A549 (cell line): ENCODE results near the gene PGM2. TPM values are rescaled to one million over a fixed set of nuclear protein-coding genes. Genes with fewer than 3 reads are reported as not detected.

ENCODE experiments used
- ATAC-seq, 2 experiments: fragments of 200-7000 bp in 1 of 2; fragments of >200 bp in 1 of 2; cut with Nextera tagmentation in 1 of 2; cut with Tn5 transposase in 1 of 2; 3 replicates each; pipeline versions ENCODE4 v1.8.0 to v1.9.1; 2018 to 2020; ENCODE audit warnings: mild to moderate bottlenecking in 1 of 2, moderate library complexity in 1 of 2
- CTCF ChIA-PET: fragments of 300-600 bp; sonication (Branson Sonifier 250); formaldehyde crosslinking; extraction: SDS; loops from one replicate; lab custom pipeline; 2021; ENCODE audit warnings: antibody characterized with exemption, inconsistent platforms; lab: Yijun Ruan, JAX
- POLR2A ChIA-PET: fragments of 350-600 bp; formaldehyde crosslinking; extraction: SDS; loops from one replicate; lab custom pipeline; 2021; ENCODE audit warnings: antibody characterized with exemption, inconsistent platforms; lab: Yijun Ruan, JAX
- DNase-seq, 2 experiments: peaks; one replicate each; pipeline versions ENCODE4 v3.0.0 to v3.0.0-alpha.2; 2011 to 2016; ENCODE audit warnings: low read depth in 1 of 2, low spot score in 1 of 2
- FAIRE-seq: peaks from 2 replicates; lab custom pipeline; 2011; peaks lifted over from hg19 to GRCh38; lab: Jason Lieb, UNC
- H3K27ac ChIP-seq, 2 experiments: fragments of >200 bp; sonication (Bioruptor Twin); formaldehyde crosslinking; 3 replicates each; pipeline ENCODE4 v1.5.1; 2016 to 2017
- H3K4me1 ChIP-seq: fragments of >200 bp; sonication (Bioruptor Twin); formaldehyde crosslinking; 3 replicates; pipeline ENCODE4 v1.6.1; 2016
- H3K4me2 ChIP-seq: fragments of >200 bp; sonication (Bioruptor Twin); formaldehyde crosslinking; 3 replicates; pipeline ENCODE4 v1.6.1; 2016
- H3K4me3 ChIP-seq: fragments of >200 bp; sonication (Bioruptor Twin); formaldehyde crosslinking; 3 replicates; pipeline ENCODE4 v1.5.1; 2016
- H3K9me3 ChIP-seq: fragments of >200 bp; sonication (Bioruptor Twin); formaldehyde crosslinking; 3 replicates; pipeline ENCODE4 v1.6.1; 2016
- BCL3 ChIP-seq: fragments of >200 bp; sonication (Bioruptor Twin); formaldehyde crosslinking; IDR thresholded peaks from 3 replicates; pipeline ENCODE4 v1.6.1; 2016
- CBX8 ChIP-seq: fragments of 200-600 bp; sonication (generic); IDR thresholded peaks from 2 replicates; pipeline ENCODE4 v1.6.1; 2016
- E2F6 ChIP-seq: IDR thresholded peaks from 2 replicates; pipeline ENCODE4 v1.6.1; 2012; ENCODE audit warnings: low read depth, borderline replicate concordance
- FOSL2 ChIP-seq, 2 experiments: fragments of 450-650 bp in 1 of 2; fragments of >200 bp in 1 of 2; sonication (Bioruptor Twin) in 1 of 2; formaldehyde crosslinking; IDR thresholded peaks; 2 replicates each; pipeline versions ENCODE4 v1.5.0 to v1.6.1; 2016 to 2020; ENCODE audit warnings: mild to moderate bottlenecking in 1 of 2, moderate library complexity in 1 of 2
- FOXS1 ChIP-seq: fragments of 250-450 bp; sonication (Bioruptor Pico); IDR thresholded peaks from 2 replicates; pipeline ENCODE4 v1.5.0; 2020; ENCODE audit warnings: mild to moderate bottlenecking, moderate library complexity
- HOXB13 ChIP-seq: fragments of 250-450 bp; sonication (Bioruptor Pico); IDR thresholded peaks from 2 replicates; pipeline ENCODE4 v1.5.0; 2020; ENCODE audit warnings: low read depth, mild to moderate bottlenecking, moderate library complexity
- HOXB5 ChIP-seq: fragments of 250-450 bp; sonication (Bioruptor Pico); IDR thresholded peaks from 2 replicates; pipeline ENCODE4 v1.5.0; 2020; ENCODE audit warnings: mild to moderate bottlenecking, moderate library complexity
- KDM5A ChIP-seq: fragments of 200-600 bp; sonication (generic); IDR thresholded peaks from 2 replicates; pipeline ENCODE4 v1.6.1; 2016; ENCODE audit warnings: antibody characterized with exemption, mild to moderate bottlenecking
- MAFK ChIP-seq: fragments of 450-650 bp; IDR thresholded peaks from 2 replicates; pipeline ENCODE4 v1.6.1; 2014; ENCODE audit not compliant: partially characterized antibody
- MAX ChIP-seq: IDR thresholded peaks from 2 replicates; pipeline ENCODE4 v1.6.1; 2012
- MAZ ChIP-seq: fragments of 150-350 bp; IDR thresholded peaks from 2 replicates; pipeline ENCODE4 v1.6.1; 2014; ENCODE audit warnings: antibody characterized with exemption, low read depth, low read length, borderline replicate concordance
- MYC ChIP-seq: IDR thresholded peaks from 2 replicates; pipeline ENCODE4 v1.6.1; 2012; ENCODE audit warnings: mild to moderate bottlenecking, inconsistent platforms, low read length, improper control_type of control experiment, borderline replicate concordance
- NR3C1 ChIP-seq: fragments of >200 bp; sonication (Bioruptor Twin); formaldehyde crosslinking; IDR thresholded peaks from 3 replicates; pipeline ENCODE4 v1.6.1; 2017
- PBX3 ChIP-seq: IDR thresholded peaks from 2 replicates; pipeline ENCODE4 v1.6.1; 2012
- RAD21 ChIP-seq, 2 experiments: fragments of >200 bp in 1 of 2; sonication (Bioruptor Twin) in 1 of 2; formaldehyde crosslinking in 1 of 2; IDR thresholded peaks in 1 of 2; conservative IDR thresholded peaks in 1 of 2; 2 replicates in 1 of 2; 3 replicates in 1 of 2; pipeline ENCODE4 v1.6.1; 2012 to 2018; ENCODE audit warnings: inconsistent platforms in 1 of 2
- RARB ChIP-seq: fragments of 250-450 bp; sonication (Bioruptor Pico); IDR thresholded peaks from 2 replicates; pipeline ENCODE4 v1.8.0; 2021; ENCODE audit warnings: mild to moderate bottlenecking, moderate library complexity
- REST ChIP-seq: fragments of 200-600 bp; sonication (generic); IDR thresholded peaks from 2 replicates; pipeline ENCODE4 v1.6.1; 2016; ENCODE audit warnings: antibody characterized with exemption, mild to moderate bottlenecking, moderate library complexity
- TFCP2L1 ChIP-seq: fragments of 250-450 bp; sonication (Bioruptor Pico); IDR thresholded peaks from 2 replicates; pipeline ENCODE4 v1.5.0; 2021; ENCODE audit warnings: mild to moderate bottlenecking
- TP53 ChIP-seq: fragments of 250-450 bp; sonication (Bioruptor Pico); IDR thresholded peaks from 2 replicates; pipeline ENCODE4 v1.5.0; 2021; ENCODE audit warnings: mild to moderate bottlenecking, moderate library complexity
- WGBS: methylation state at CpG from one replicate; pipeline ENCODE4 v1.1.6; 2017; ENCODE audit errors: missing lambda C conversion rate; 5-methylcytosine and 5-hydroxymethylcytosine counted together
- polyA plus RNA-seq, 4 experiments: library from polyadenylated mRNA; depleted of rRNA in 3 of 4; stranded (reverse); fragments of >200 nt; fragmentation: RNase III in 1 of 4; extraction: RNeasy Plus Mini Kit Qiagen cat#74134 plus additional on column Dnase treatment in 1 of 4; gene quantifications; 2 replicates in 3 of 4; 3 replicates in 1 of 4; pipeline ENCODE4 v1.2.3, GENCODE V29; 2011 to 2017

Gene PGM2
- polyA plus RNA-seq, 2 of the 4 experiments (the other 2 are of a cell fraction) = 11.4 to 17.0 TPM

GRCh38 chr4:37836838-37837440 lies 10.5 kb downstream of the PGM2 start:
- WGBS = 98% methylated on average over 4 of the region's 4 CpGs
- ATAC-seq (no peak), DNase-seq (no peak), FAIRE-seq (no peak)
- Histone ChIP-seq H3K27ac (no peak overlapping the region), H3K4me1 (no peaks in the 10 kb centered on the region), H3K4me2 (no peak overlapping the region), H3K4me3 (no peak overlapping the region), H3K9me3 (no peaks in the 10 kb centered on the region)
- ChIA-PET POLR2A (no interaction called here), CTCF (no interaction called here)
- TF ChIP-seq FOXS1 (CRISPR knock-in tag) (no peak), RARB (CRISPR knock-in tag) (no peak), NR3C1 (no peak), KDM5A (no peak), PBX3 (no peak)

- Histone ChIP-seq H3K9me3 (no peaks in the 10 kb centered on the region), H3K27ac (no peak overlapping the region), H3K4me2 (no peak overlapping the region), H3K4me1 (no peaks in the 10 kb centered on the region), H3K4me3 (no peak overlapping the region)
- 94% methylated on average over 2 of the region's 2 CpGs for WGBS
- POLR2A ChIA-PET = no interaction called here
- FAIRE-seq (no peak), DNase-seq (no peak), ATAC-seq (no peak)
- CTCF ChIA-PET = no interaction called here
- TF ChIP-seq MAX = no peak
- TF ChIP-seq MYC = no peak
- TF ChIP-seq E2F6 = no peak
- TF ChIP-seq MAZ = no peak
- TF ChIP-seq PBX3 = no peak
- TF ChIP-seq HOXB13 (CRISPR knock-in tag) = no peak
- no peak for TF ChIP-seq RAD21 (conservative IDR thresholded peaks at IDR 0.05 in 1 of 2, IDR thresholded peaks at IDR 0.05 in 1 of 2)
- TF ChIP-seq FOSL2 (IDR thresholded peaks at IDR 0.05) = no peak
- TF ChIP-seq FOSL2 (CRISPR knock-in tag; IDR thresholded peaks at IDR 0.05) = no peak
- no peak for TF ChIP-seq BCL3
Observed at GRCh38 chr4:37837446-37837845, 11.0 kb downstream of the PGM2 start.

GRCh38 chr4:37839426-37839825 lies 12.9 kb downstream of the PGM2 start:
- no peak for ATAC-seq
- TF ChIP-seq NR3C1 (no peak), REST (no peak), CBX8 (no peak), HOXB5 (no peak), E2F6 (no peak), TP53 (CRISPR knock-in tag) (no peak), MAFK (no peak), MAZ (no peak), TFCP2L1 (CRISPR knock-in tag) (no peak), HOXB13 (CRISPR knock-in tag) (no peak)
- no peak overlapping the region for H3K4me2 ChIP-seq
- H3K9me3 ChIP-seq = no peaks in the 10 kb centered on the region
- no peak overlapping the region for H3K27ac ChIP-seq
- H3K4me1 ChIP-seq = no peaks in the 10 kb centered on the region
- no peak overlapping the region for H3K4me3 ChIP-seq
- ChIA-PET CTCF (interaction anchor here (0.9 to 1.2 kb wide), 2 partner anchors 27 to 196 kb away, joined by 3 to 4 read pairs; no protein-coding TSS in a partner anchor), POLR2A (interaction anchor here (0.7 kb wide), 1 partner anchor 38 kb away, joined by 3 read pairs; no protein-coding TSS in a partner anchor)
- 61% methylated on average over 2 of the region's 2 CpGs for WGBS
- DNase-seq = no peak
- no peak for FAIRE-seq
